Fibroblast of lung (primary cell): ENCODE data around the gene RTTN. TPM values are rescaled to one million over a fixed set of nuclear protein-coding genes. Genes with fewer than 3 reads are reported as not detected.
A peak's percentile ranks its signal among the peaks of the same experiment; 100 is the strongest.

Experiments
- DNase-seq, 2 donors: peaks; one replicate each; pipeline versions ENCODE4 v3.0.0 to v3.0.0-alpha.2; 2010; ENCODE audit warnings: low read depth in 2 of 2
- H2AFZ ChIP-seq: 2 replicates; pipeline ENCODE4 v1.5.1; 2012; ENCODE audit warnings: low read length, control low read depth, inconsistent platforms
- H3K27ac ChIP-seq: 2 replicates; pipeline ENCODE4 v1.5.1; 2011; ENCODE audit warnings: low read length, control low read depth; ENCODE audit not compliant: insufficient read depth
- H3K27me3 ChIP-seq: 2 replicates; pipeline ENCODE4 v1.5.1; 2011; ENCODE audit warnings: mild to moderate bottlenecking, low read length; ENCODE audit not compliant: control insufficient read depth, insufficient read depth
- H3K36me3 ChIP-seq: 2 replicates; pipeline ENCODE4 v1.5.1; 2011; ENCODE audit warnings: low read length; ENCODE audit not compliant: control insufficient read depth, insufficient read depth
- H3K4me1 ChIP-seq: 2 replicates; pipeline ENCODE4 v1.5.1; 2011; ENCODE audit warnings: low read length; ENCODE audit not compliant: control insufficient read depth, insufficient read depth; ENCODE audit errors: extremely low read depth
- H3K4me2 ChIP-seq: 2 replicates; pipeline ENCODE4 v1.5.1; 2011; ENCODE audit warnings: low read length, control low read depth; ENCODE audit not compliant: insufficient read depth; ENCODE audit errors: extremely low read depth
- H3K4me3 ChIP-seq, 4 experiments: fragments of 200-600 bp in 1 of 4; sonication (generic) in 1 of 4; replicated peaks in 1 of 4; 2 replicates each; pipeline ENCODE4 v1.5.1; 2011 to 2016; ENCODE audit warnings: low read length in 4 of 4, low read depth in 3 of 4, mild to moderate bottlenecking in 3 of 4, control low read depth in 2 of 4, inconsistent platforms in 1 of 4, mixed read lengths in 1 of 4; ENCODE audit not compliant: insufficient read depth in 1 of 4; ENCODE audit errors: control extremely low read depth in 1 of 4
- H3K79me2 ChIP-seq: 2 replicates; pipeline ENCODE4 v1.5.1; 2012; ENCODE audit warnings: mild to moderate bottlenecking, low read length, inconsistent platforms; ENCODE audit not compliant: control insufficient read depth, insufficient read depth
- H3K9ac ChIP-seq: 2 replicates; pipeline ENCODE4 v1.5.1; 2011; ENCODE audit warnings: mild to moderate bottlenecking, low read length, control low read depth; ENCODE audit not compliant: insufficient read depth
- H3K9me3 ChIP-seq: 2 replicates; pipeline ENCODE4 v1.5.1; 2012; ENCODE audit warnings: low read depth, low read length; ENCODE audit not compliant: control insufficient read depth, insufficient read depth
- H4K20me1 ChIP-seq: 2 replicates; pipeline ENCODE4 v1.5.1; 2011; ENCODE audit warnings: low read length; ENCODE audit not compliant: control insufficient read depth, insufficient read depth; ENCODE audit errors: extremely low read depth
- EZH2 ChIP-seq: IDR thresholded peaks from 2 replicates; pipeline ENCODE4 v1.5.1; 2012; ENCODE audit warnings: low read length, control low read depth, mild to moderate bottlenecking; ENCODE audit errors: missing control alignments
- polyA plus RNA-seq, 2 donors: library from polyadenylated mRNA; depleted of rRNA in 1 of 2; stranded (reverse) in 1 of 2; unstranded in 1 of 2; fragments of >200 nt; gene quantifications; 2 replicates each; pipeline ENCODE4 v1.2.1, GENCODE V29; 2011 to 2012; ENCODE audit warnings: missing spikeins in 1 of 2
- total RNA-seq: library from RNA; depleted of rRNA; stranded (reverse); fragments of >200 nt; gene quantifications from 2 replicates; pipeline ENCODE4 v1.2.1, GENCODE V29; 2014
- TF ChIP-seq, protein P1 (sequence below), 2 donors: IDR thresholded peaks in 1 of 2; conservative IDR thresholded peaks in 1 of 2; 1 replicate in 1 of 2; 2 replicates in 1 of 2; pipeline ENCODE4 v1.5.1; 2011 to 2012; ENCODE audit warnings: low read length in 2 of 2, control low read depth in 1 of 2, inconsistent platforms in 1 of 2, low read depth in 1 of 2, mild to moderate bottlenecking in 1 of 2

Gene RTTN
- total and polyA plus RNA-seq, 2 donors (not counting 1 experiment from before 2014, with no cell fraction given), result 5.4 to 19.0 TPM

DNA sequence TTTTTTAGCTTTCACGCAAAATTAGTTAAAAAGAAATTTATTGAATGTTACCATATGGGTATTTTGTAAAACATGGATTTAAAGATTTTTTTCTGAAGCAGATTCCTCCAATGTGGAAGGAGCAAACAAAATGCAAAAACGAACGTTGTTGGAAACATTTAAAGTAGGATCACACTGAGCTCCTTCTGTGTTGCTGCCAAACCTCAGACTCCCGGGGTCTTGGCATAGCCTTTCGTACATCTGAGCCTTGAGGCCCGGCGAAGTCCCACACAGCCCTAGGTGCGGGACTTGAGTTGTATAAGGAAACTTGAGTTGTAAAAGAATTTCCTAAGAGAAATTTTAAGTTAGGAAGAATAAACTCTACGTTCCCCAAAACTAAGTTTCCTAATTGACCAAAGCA, 205.8 kb downstream of the RTTN start:
- no peaks in the 10 kb centered on the region for H3K36me3 ChIP-seq
- H3K27me3 ChIP-seq, result no peaks in the 10 kb centered on the region
- H3K4me2 ChIP-seq, result no peak overlapping the region
- no peak overlapping the region for H3K9ac ChIP-seq
- H3K9me3 ChIP-seq, result no peaks in the 10 kb centered on the region
- no peaks in the 10 kb centered on the region for H3K79me2 ChIP-seq
- peak in 1 of 2 donors; percentile 22 for DNase-seq
- H2AFZ ChIP-seq, result no peak overlapping the region
- H3K4me3 ChIP-seq, result no peak overlapping the region
- TF ChIP-seq, protein P1, sequence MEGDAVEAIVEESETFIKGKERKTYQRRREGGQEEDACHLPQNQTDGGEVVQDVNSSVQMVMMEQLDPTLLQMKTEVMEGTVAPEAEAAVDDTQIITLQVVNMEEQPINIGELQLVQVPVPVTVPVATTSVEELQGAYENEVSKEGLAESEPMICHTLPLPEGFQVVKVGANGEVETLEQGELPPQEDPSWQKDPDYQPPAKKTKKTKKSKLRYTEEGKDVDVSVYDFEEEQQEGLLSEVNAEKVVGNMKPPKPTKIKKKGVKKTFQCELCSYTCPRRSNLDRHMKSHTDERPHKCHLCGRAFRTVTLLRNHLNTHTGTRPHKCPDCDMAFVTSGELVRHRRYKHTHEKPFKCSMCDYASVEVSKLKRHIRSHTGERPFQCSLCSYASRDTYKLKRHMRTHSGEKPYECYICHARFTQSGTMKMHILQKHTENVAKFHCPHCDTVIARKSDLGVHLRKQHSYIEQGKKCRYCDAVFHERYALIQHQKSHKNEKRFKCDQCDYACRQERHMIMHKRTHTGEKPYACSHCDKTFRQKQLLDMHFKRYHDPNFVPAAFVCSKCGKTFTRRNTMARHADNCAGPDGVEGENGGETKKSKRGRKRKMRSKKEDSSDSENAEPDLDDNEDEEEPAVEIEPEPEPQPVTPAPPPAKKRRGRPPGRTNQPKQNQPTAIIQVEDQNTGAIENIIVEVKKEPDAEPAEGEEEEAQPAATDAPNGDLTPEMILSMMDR (conservative IDR thresholded peaks at IDR 0.05 in 1 of 2, IDR thresholded peaks at IDR 0.05 in 1 of 2; ENCODE audit: low read depth in 1 of 2, low read length in 2 of 2), result no peak
- no peak for TF ChIP-seq EZH2
- no peaks in the 10 kb centered on the region for H4K20me1 ChIP-seq
- no peak overlapping the region for H3K27ac ChIP-seq
- H3K4me1 ChIP-seq, result no peaks in the 10 kb centered on the region

- Histone ChIP-seq H3K36me3 (no peaks in the 10 kb centered on the region), H3K4me1 (no peaks in the 10 kb centered on the region), H3K27ac (no peak overlapping the region), H3K79me2 (no peaks in the 10 kb centered on the region), H3K4me3 (no peak overlapping the region), H3K9me3 (no peaks in the 10 kb centered on the region), H3K27me3 (no peaks in the 10 kb centered on the region), H3K9ac (no peak overlapping the region), H3K4me2 (no peak overlapping the region), H4K20me1 (no peaks in the 10 kb centered on the region), H2AFZ (no peak overlapping the region)
- TF ChIP-seq, protein P1 (conservative IDR thresholded peaks at IDR 0.05 in 1 of 2, IDR thresholded peaks at IDR 0.05 in 1 of 2; ENCODE audit: low read depth in 1 of 2, low read length in 2 of 2), result no peak
- TF ChIP-seq EZH2, result no peak
- no peak for DNase-seq
These were observed 206.9 kb downstream of the RTTN start for GRCh38 chr18:69998523-69998987.

DNA sequence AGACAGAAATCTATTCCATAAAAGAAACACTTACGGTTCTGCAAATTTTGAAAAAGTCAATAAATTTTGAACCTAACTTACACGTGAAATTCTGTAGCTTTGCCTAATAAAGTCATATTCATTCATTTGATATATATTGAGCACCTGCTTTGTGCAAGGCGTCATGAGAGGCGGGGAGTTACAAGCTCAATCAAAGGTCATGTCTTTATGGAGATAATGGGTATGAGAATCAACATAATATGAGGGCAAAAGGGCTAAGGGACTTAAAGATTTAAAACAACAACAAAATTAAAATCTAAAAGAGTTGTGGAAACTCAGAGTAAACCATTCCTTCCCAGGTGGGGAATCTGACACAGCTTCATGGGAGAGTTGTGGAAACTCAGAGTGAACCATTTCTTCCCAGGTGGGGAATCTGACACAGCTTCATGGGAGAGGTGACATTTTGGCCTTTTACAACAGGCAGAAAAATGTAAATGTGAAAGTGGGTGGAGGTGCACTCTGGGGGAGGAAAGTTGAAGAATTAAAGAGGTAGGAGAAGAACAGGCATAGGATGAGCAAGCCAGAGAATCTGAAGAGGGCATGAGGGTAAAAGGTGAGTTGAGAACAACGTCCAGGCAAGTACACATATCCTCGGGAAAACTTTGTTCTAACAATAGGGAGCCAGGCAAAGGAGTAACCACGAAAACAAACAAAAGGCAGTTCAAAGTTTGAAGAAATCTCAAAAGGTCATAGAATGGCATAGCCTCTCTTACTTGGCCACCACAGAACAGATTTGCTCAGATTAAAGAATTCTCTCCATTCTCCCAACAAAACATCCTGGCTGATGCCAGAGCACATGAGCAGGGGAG, 208.3 kb downstream of the RTTN start:
- Histone ChIP-seq H3K4me2 (no peak overlapping the region), H3K9me3 (no peaks in the 10 kb centered on the region), H3K4me1 (no peaks in the 10 kb centered on the region), H3K27ac (no peak overlapping the region), H3K4me3 (no peak overlapping the region), H4K20me1 (no peaks in the 10 kb centered on the region), H2AFZ (no peak overlapping the region), H3K79me2 (no peaks in the 10 kb centered on the region), H3K9ac (no peak overlapping the region), H3K36me3 (no peaks in the 10 kb centered on the region), H3K27me3 (no peaks in the 10 kb centered on the region)
- no peak for TF ChIP-seq EZH2
- no peak for DNase-seq
